HG02642 (cell line): ENCODE measurements around the gene MCTP1.

Experiments used
- ATAC-seq: cut with Tn5 transposase; IDR thresholded peaks from one replicate; pipeline ENCODE4 v1.9.1; 2021; ENCODE audit warnings: mild to moderate bottlenecking; ENCODE audit not compliant: unreplicated experiment, poor library complexity

MCTP1 gene

GRCh38 chr5:95045181-95045965 is 239.5 kb downstream of the MCTP1 start:
- ATAC-seq, result no peak

GRCh38 chr5:95044096-95044495 is 240.8 kb downstream of the MCTP1 start:
- no peak for ATAC-seq

- ATAC-seq, result no peak
These were observed 241.2 kb downstream of the MCTP1 start for GRCh38 chr5:95043648-95044047.

GRCh38 chr5:95043234-95043633 is 241.7 kb downstream of the MCTP1 start:
- ATAC-seq, result no peak

GRCh38 chr5:95042037-95042436 is 242.9 kb downstream of the MCTP1 start:
- no peak for ATAC-seq

GRCh38 chr5:95035891-95036685 is 248.8 kb downstream of the MCTP1 start:
- ATAC-seq, result no peak

- ATAC-seq, result no peak
These were observed 252.1 kb downstream of the MCTP1 start for GRCh38 chr5:95032801-95033200.

- ATAC-seq, result peak; percentile 59
These were observed 255.1 kb downstream of the MCTP1 start for GRCh38 chr5:95029569-95030366.

GRCh38 chr5:95027775-95028174 is 257.1 kb downstream of the MCTP1 start:
- ATAC-seq, result peak; percentile 37

GRCh38 chr5:95027151-95027721 is 257.7 kb downstream of the MCTP1 start:
- ATAC-seq, result peak; percentile 25

- no peak for ATAC-seq
These were observed 258.2 kb downstream of the MCTP1 start for GRCh38 chr5:95026718-95027117.

GRCh38 chr5:95022967-95023695 is 261.8 kb downstream of the MCTP1 start:
- peak; percentile 69 for ATAC-seq

- no peak for ATAC-seq
These were observed 264.5 kb downstream of the MCTP1 start for GRCh38 chr5:95020345-95020744.

GRCh38 chr5:95018946-95019345 is 265.9 kb downstream of the MCTP1 start:
- ATAC-seq, result no peak

GRCh38 chr5:95018511-95018910 is 266.4 kb downstream of the MCTP1 start:
- no peak for ATAC-seq

GRCh38 chr5:95009812-95010211 is 275.1 kb downstream of the MCTP1 start:
- no peak for ATAC-seq

- no peak for ATAC-seq
These were observed 276.8 kb downstream of the MCTP1 start for GRCh38 chr5:95007921-95008597.

GRCh38 chr5:95005811-95006210 is 279.1 kb downstream of the MCTP1 start:
- no peak for ATAC-seq

- ATAC-seq, result no peak
These were observed 286.2 kb downstream of the MCTP1 start for GRCh38 chr5:94998670-94999069.
